H1 (cell line): Measurements from ENCODE around the gene ZNF611. TPM values are rescaled to one million over a fixed set of nuclear protein-coding genes. Genes with fewer than 3 reads are reported as not detected.

Experiments
- CTCF ChIP-seq, 3 experiments: IDR thresholded peaks; 1 replicate in 2 of 3; 2 replicates in 1 of 3; pipeline versions ENCODE4 v1.5.1 to v1.6.1; 2011; ENCODE audit warnings: low read length in 3 of 3, mild to moderate bottlenecking in 3 of 3, inconsistent platforms in 2 of 3, low read depth in 1 of 3, moderate library complexity in 1 of 3; ENCODE audit not compliant: insufficient read depth in 1 of 3; ENCODE audit errors: control extremely low read depth in 1 of 3
- polyA plus RNA-seq, 7 experiments: library from polyadenylated mRNA; depleted of rRNA in 3 of 7; stranded (reverse) in 5 of 7; unstranded in 2 of 7; fragments of >200 nt in 5 of 7; fragments of 200-250 nt in 2 of 7; gene quantifications; 1 replicate in 5 of 7; 2 replicates in 1 of 7; 4 replicates in 1 of 7; pipeline versions ENCODE4 v1.2.1 to v1.2.3, GENCODE V29; 2011 to 2013; ENCODE audit warnings: missing spikeins in 2 of 7, mixed read lengths in 2 of 7
- total RNA-seq: library from RNA; stranded (reverse); fragmentation: NEBNext Ultra II Directional; extraction: Animal tissue kit (Norgen Biotek cat#: 25700); gene quantifications from 2 replicates; pipeline ENCODE4 v1.2.1, GENCODE V29; 2021

Gene ZNF611
- total and polyA plus RNA-seq, 2 of the 8 experiments (the other 6 are each of a cell fraction or from before 2014, with no cell fraction given) = 1.9 to 19.0 TPM

GRCh38 chr19:52692431-52693008 lies 42.3 kb downstream of the ZNF611 start (continued):
- TF ChIP-seq CTCF (IDR thresholded peaks at IDR 0.05; ENCODE audit: control extremely low read depth in 1 of 3, insufficient read depth in 1 of 3, low read depth in 1 of 3, low read length in 3 of 3) = no peak
